Activated CD4-positive, alpha-beta T cell treated with anti-CD3 and anti-CD28 coated beads for 1 hour (primary cell): ENCODE data around the gene VPS18.

ENCODE experiments used
- DNase-seq: peaks from one replicate; pipeline ENCODE4 v3.0.0-alpha.2; 2020

VPS18 gene

GRCh38 chr15:40925495-40925862 lies 31.2 kb downstream of the VPS18 start:
- DNase-seq: no peak

GRCh38 chr15:40925863-40926658 lies 31.8 kb downstream of the VPS18 start:
- DNase-seq: no peak

GRCh38 chr15:40926659-40927494 lies 32.6 kb downstream of the VPS18 start:
- DNase-seq: no peak

- DNase-seq: no peak
These were observed 33.2 kb downstream of the VPS18 start for GRCh38 chr15:40927495-40927872.

- no peak for DNase-seq
These were observed 33.9 kb downstream of the VPS18 start for GRCh38 chr15:40927873-40928806.

GRCh38 chr15:40928821-40929659 lies 34.8 kb downstream of the VPS18 start, which contains the start of gene DLL4:
DLL4 (plus strand) TSS chr15:40929340; CDS start chr15:40929669, 329 bp downstream.
- DNase-seq: no peak

- no peak for DNase-seq
These were observed 35.6 kb downstream of the VPS18 start for GRCh38 chr15:40929660-40930429.

- no peak for DNase-seq
These were observed 36.4 kb downstream of the VPS18 start for GRCh38 chr15:40930430-40931299.

GRCh38 chr15:40931300-40932142 lies 37.3 kb downstream of the VPS18 start:
- DNase-seq: no peak

- DNase-seq: no peak
These were observed 37.9 kb downstream of the VPS18 start for GRCh38 chr15:40932156-40932555.

GRCh38 chr15:40932649-40933516 lies 38.6 kb downstream of the VPS18 start:
- no peak for DNase-seq

- DNase-seq: no peak
These were observed 39.3 kb downstream of the VPS18 start for GRCh38 chr15:40933517-40933902.

- DNase-seq: no peak
These were observed 40.2 kb downstream of the VPS18 start for GRCh38 chr15:40934457-40934856.

- no peak for DNase-seq
These were observed 42.0 kb downstream of the VPS18 start for GRCh38 chr15:40936234-40936708.

- DNase-seq: no peak
These were observed 42.7 kb downstream of the VPS18 start for GRCh38 chr15:40936709-40937666.

- no peak for DNase-seq
These were observed 43.7 kb downstream of the VPS18 start for GRCh38 chr15:40937762-40938535.
